NK-92 treated with Interleukin-12 subunit alpha and Interleukin-12 subunit beta, amount 100 ng/mL, for 24 hours (cell line): ENCODE data around the gene HTATSF1.

Experiments
- DNase-seq: peaks from one replicate; lab custom pipeline; 2025; lab: John Stamatoyannopoulos, UW

The HTATSF1 gene, protein sequence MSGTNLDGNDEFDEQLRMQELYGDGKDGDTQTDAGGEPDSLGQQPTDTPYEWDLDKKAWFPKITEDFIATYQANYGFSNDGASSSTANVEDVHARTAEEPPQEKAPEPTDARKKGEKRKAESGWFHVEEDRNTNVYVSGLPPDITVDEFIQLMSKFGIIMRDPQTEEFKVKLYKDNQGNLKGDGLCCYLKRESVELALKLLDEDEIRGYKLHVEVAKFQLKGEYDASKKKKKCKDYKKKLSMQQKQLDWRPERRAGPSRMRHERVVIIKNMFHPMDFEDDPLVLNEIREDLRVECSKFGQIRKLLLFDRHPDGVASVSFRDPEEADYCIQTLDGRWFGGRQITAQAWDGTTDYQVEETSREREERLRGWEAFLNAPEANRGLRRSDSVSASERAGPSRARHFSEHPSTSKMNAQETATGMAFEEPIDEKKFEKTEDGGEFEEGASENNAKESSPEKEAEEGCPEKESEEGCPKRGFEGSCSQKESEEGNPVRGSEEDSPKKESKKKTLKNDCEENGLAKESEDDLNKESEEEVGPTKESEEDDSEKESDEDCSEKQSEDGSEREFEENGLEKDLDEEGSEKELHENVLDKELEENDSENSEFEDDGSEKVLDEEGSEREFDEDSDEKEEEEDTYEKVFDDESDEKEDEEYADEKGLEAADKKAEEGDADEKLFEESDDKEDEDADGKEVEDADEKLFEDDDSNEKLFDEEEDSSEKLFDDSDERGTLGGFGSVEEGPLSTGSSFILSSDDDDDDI

DNA sequence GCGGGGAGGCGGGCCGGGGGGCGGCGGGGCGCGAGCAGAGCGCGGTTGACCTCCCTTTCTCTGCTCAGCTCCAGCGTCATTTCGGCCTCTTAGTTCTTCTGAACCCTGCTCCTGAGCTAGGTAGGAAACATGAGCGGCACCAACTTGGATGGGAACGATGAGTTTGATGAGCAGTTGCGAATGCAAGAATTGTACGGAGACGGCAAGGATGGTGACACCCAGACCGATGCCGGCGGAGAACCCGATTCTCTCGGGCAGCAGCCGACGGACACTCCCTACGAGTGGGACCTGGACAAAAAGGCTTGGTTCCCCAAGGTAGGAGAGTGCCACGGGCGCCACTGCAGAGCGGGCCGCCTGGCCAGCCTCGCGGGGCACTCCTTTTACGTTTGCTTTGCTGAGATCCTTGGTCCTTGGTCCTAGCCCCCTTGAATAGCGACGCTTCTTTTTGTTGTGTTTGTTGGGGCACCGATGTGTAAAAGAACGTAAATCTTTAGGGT is at the start of gene HTATSF1:
TSS of gene HTATSF1 (plus strand) at position 37 of the 497 bp plus-strand sequence. CDS start at position 130, 93 bp downstream.
- DNase-seq, result peak; percentile 46

DNA sequence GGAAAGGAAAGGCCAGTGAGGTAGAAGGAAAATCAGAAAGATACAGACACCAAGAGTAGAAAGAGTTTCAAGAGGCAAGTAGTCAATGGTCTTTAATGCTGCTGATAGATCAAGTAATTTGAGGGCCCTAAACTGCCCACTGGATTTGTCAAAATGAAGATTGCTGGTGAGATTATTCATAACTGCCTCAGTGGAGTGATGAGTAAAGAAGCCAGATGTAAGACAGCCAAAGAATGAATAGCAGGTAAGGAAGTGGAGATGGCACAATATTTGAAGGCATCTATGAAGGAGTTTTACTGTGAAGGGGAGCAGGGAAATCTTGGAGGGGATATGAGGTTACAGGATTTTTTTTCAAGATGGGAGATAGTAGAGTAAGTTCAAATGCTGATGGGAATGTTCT is 49.4 kb upstream of the HTATSF1 start:
- no peak for DNase-seq

DNA sequence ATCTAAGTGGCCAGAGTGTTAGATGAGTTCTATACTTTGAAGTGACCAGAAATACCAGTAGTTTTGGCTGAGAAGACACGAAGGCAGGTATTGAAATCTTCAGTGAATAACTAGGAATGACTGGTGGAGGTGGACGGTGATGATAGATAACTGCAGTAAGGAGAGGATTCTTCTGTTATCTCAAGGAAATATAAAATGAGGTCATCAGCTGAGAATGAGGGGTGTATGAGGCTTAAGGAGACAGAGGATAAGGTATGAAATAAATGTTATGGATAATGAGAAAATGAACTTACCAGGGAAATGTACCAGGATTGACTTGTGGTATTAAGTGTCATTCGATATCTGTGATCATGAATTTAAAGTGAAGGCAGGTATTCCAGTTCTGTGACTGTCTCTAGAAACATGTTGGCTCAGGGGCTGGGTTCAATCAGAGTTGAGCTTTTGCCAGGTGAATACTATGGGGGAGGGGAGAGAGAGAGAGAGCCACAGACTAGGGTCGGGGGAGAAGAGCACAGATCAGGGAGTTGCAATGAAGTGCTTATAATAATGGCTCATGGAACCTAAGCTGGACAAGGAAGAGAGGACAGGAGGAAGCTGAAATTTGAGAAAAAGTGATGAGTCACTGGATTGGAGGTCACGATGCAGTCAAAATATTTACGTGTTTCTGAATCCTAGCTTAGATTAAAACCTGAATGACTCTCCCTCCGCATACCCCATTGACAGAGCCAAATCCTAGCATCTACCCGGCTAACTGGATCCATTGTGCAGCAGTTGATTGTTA is 47.2 kb upstream of the HTATSF1 start:
- DNase-seq, result no peak

DNA sequence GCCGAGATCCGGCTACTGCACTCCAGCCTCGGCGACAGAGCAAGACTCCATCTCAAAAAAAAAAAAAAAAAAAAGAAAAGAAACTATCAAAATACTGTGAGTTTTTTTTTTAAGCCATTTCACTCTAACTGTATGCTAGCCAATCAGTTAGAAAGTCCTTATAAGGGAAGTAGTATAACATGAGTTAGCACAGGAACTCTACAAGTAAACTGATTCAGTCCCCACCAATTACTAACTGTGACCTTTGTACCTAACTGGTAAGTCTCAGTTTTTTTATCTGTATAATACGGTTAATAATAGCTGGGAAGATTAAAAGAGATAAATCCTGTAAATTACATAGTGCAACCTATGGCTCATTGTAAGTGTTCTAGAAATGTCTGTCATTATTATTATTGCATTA is 44.8 kb upstream of the HTATSF1 start:
- DNase-seq, result no peak

DNA sequence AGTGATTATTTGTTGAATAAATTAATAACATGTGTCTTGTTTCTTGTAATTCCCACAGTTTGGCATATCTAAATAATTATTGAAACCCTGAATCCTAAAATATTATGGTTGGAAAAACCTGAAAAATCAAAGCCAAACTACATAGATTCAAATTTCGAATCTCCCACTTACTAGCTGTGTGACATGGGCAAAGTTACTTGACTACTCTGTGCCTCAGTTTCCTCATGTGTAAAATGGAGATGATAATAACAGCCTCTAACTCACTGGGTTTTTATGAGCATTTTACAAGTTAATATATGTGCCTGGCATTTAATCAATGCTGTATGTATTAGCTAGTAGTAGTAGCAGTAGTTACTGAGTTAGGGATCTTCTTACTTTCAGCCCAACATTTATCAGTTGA is 44.3 kb upstream of the HTATSF1 start:
- no peak for DNase-seq

DNA sequence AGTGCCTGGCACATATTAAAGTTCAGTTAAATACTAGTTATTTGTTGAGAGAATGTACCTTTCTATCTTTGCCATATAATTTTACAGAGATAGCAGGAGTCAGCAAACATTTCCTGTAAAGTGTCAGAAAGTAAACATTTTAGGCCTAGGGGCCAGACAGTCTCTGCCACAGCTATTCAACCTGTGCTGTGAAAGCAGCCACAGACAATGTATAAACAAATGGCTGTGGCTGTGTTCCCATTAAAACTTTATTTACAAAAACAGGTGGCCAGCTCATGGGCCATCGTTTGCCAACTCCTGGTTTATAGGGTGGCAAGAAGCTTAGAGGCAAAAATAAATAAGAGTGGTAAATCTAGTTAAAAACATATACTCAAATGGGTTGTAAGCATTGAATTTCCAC is 43.6 kb upstream of the HTATSF1 start:
- no peak for DNase-seq

DNA sequence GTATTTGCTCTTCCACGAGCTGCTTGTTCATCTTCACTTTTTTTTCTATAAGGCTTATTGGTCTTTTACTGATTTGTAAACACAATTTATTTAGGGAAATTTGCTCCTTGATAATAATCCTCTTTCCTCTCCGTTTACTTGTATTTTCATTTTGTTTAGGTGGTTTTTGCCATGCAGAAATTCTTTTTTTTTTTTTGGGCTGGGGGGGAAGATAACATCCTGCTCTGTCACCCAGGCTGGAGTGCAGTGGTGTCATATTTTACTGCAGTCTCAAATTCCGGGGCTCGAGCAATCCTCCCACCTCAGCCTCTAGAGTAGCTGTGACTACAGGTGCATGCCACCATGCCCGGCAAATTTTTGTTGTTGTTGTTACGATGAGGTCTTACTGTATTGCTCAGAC is 41.3 kb upstream of the HTATSF1 start:
- DNase-seq, result no peak

DNA sequence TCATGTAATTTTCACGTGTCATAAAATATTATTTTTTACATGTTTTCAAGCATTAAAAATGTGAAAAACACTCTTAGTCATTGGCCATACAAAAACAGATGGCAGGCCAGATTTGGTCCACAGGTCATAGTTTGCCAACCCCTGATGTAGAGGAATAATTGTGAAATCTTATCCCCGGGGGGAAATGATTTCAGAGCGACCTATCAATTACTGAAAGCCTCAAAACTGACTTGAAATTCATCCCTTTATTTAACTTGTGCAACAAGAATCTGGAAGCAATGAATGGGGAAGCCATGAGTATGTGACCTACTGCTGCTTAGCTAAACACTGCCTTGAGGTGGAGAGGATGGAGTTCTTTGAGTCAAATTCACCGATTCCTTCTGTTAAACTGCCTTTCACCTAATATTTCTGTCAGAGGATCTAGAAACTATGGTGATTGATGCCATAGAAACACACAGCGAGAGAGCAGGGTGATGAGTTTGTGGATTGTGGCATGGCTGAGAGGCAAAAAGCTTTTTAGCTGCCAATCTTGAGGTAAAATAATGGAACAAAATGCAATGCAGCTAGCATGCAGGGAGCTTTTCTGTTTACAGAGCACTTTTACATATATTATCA is 40.0 kb upstream of the HTATSF1 start:
- no peak for DNase-seq

DNA sequence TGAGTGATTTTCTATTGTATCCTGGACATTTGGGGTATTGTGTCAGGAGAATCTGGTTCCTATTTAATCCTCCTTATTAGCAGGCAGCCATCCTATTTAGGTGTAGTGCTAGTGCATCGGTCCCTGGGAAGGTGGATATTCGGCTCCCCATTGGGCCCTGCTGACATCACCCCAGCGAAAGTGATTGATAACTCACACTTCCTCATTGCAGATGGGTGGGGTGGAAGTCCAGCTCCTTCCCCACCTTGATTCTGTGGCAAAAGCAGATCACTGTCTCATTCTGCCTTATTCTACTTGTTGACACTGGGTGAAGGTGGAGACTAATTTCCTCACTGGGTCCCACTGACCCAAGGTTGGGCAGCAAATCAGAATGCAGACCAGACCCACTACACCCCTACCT is 32.8 kb upstream of the HTATSF1 start:
- no peak for DNase-seq

DNA sequence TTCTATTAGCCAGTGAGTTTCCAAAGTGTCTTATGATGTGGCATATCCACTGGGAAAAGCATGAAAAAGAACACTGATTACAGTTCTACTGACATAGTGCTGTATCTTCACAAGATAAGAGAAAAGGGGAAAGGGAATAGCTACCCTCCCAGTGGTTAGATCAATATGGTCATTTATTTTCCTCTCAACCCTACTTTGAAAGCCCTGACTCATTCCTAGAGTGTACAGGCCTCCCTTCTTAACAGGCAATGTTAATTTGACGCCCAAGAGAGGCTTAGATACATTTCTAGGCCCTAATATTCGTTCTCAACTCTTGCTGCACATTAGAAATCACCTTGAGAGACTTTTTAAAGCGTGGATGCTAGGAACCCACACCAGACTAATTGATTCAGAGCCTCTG is 30.1 kb upstream of the HTATSF1 start:
- DNase-seq, result no peak

DNA sequence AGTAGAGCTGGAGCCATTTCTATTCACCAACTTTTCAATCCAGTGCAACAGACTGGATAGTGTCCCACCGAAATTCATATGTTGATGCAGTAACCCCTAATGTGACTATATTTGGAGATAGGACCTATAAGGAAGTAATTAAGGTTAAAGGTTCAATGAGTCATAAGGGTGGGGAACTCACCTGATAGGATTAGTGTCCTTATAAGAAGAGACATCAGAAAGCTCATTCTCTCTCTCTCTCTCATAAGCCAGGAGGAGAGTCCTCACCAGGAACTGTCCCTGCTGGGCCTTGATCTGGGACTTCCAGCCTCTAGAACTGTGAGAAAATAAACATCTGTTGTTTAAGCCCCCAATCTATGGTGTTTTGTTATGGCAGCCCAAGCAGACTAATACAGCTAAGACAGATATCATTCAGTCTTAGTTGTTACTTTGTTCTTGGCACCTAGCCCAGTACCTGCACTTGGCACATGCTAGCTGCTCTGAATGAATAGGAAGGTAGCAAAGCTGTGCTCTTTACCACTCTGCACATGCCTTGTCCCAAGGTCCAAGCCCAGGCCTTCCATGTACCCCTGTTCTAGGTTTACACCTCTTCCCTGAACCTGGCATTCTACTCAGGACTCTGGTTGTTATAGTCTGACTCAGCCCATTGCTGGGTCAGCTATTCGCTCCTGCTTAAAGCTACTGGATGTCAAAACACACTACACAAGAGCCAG is 28.8 kb upstream of the HTATSF1 start:
- no peak for DNase-seq

DNA sequence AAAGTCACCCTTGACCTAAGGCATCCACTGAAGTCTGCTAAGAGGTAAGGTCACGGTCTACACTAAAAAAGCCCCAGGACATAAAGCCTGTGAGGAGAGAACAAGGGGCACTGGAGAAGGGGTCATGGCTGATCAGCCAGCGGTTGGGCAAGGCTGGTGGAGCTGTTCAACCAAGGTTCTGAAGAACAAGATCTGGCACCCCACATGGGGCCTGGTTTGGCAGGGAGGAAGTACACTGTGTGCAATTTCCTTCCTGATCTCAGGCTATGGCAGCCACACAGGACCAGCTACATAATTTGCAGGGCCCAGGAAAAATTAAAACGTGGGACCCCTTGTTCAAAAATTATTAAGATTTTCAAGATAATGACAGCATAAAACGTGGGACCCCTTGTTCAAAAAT is 23.7 kb upstream of the HTATSF1 start:
- no peak for DNase-seq

DNA sequence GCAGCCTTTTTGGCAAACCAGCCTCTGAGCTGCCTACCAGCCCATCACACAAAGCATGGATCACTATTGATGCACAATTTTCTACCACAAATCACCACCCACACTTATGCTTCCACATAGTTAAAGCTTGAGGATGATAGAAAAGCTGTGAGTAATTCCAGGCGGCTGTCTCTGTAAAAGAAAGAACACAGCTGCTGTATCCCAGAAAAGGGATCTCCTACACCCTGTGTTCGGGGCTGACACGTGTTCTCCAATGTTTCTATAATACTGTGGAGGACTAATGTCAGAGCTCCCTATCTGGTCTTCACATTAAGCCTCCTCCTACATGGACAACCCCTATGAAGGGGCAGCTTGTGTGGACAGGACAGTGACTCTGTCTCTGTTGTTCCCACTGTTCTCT is 22.2 kb upstream of the HTATSF1 start:
- no peak for DNase-seq

DNA sequence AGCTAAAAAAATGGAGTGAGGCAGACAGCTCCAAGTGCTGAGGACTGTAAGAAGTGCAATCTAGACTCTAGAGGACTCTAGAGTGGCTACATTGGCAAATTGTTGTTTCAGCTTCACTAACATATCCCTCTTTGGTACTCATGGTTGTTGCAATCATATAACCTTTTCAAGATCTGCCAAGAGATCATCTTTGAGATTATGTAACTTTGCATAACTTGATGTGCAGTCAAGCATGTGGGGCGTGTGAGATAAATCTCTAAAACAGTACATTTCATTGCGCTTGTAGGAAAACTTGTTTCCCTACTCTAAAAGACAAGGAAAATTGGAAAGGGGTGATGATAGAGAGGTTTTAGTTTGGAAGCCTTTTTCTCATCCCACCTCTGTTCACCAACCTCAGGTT is 20.9 kb upstream of the HTATSF1 start:
- no peak for DNase-seq

DNA sequence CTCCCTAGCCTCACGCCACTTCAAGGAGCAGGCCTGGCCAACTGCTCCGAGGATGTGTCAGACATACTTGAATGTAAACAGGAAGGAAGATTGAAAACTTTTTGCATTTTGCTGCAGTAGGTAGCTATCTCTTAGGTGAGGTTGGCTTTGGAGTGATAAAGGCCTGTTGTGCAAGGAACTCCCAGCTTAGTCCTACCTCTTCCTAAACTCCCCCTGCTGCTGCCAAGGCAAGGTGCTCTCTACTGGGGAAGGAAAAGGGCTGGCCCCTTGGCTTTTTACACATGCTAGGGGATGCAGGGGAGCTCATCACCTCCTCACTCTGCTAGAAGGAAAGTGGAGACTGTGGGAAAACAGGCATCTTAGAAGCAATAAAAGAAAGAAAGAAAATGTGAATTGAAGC is 20.4 kb upstream of the HTATSF1 start:
- DNase-seq, result no peak

DNA sequence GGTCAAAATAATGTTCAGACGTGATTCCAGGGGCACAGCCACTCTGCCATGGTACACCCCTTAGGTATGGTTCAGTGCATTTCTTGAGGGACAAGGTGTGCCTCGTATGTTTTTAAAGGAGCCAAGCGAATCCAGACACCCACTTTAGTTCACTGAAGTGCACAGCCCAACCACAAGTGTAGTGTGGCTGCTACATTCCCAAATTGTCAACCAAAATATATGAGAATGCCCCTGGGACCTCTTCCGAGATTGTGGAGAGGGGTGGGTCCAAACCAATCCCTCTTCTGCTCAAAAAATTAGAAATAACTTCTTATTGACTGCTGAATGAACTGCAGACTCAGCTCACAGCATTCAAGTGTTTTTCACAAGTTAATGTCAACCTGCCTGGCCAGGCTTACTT is 17.0 kb upstream of the HTATSF1 start:
- no peak for DNase-seq

DNA sequence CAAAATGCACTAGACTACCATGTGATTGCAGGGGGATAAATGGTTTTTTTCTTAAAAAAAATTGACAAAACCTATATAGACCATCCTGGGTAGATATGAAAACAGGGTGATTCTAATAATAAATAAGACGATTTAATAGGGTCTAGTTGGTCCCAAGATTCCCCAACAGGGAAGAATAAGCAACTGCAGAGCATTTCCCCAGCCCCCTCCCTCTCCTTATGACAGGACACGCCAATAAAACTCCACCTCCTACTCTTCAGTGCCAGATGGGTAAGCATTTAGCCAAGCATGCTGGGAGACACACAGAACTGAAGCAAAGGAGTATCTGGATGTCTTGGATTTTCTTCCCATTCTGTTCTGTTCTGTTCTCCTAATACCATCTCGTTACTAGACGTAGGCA is 9.7 kb upstream of the HTATSF1 start, which contains the start of gene BRS3:
TSS of gene BRS3 (plus strand) at position 301 of the 400 bp plus-strand sequence. CDS start 168 bp downstream, outside the sequence.
- no peak for DNase-seq

DNA sequence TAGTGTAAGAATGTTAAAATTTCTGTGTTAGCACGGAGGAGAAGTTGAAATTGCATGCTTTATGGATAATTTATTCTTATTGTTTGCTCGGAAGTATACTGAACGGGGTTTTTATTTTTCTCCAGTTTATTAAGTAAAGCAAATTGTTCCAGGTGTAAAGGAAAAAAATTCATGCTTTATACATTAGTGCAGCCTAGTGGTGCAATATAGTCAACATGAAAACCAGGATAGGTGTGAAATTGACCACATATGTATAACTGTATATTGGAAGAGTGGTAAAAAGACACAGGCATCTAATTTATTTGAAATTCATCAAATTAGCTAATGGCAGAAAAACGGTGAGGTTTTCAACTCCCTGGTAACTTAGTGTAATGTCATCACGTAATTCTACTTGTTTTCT is 8.7 kb upstream of the HTATSF1 start:
- no peak for DNase-seq

DNA sequence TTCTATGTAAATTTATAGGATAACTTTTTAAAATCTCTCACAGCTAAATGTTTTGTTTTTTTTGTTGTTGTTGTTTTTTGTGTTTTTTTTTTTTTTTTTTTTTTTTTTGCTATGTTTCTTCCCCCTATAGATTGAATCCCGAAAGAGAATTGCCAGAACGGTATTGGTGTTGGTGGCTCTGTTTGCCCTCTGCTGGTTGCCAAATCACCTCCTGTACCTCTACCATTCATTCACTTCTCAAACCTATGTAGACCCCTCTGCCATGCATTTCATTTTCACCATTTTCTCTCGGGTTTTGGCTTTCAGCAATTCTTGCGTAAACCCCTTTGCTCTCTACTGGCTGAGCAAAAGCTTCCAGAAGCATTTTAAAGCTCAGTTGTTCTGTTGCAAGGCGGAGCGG is 5.6 kb upstream of the HTATSF1 start:
- DNase-seq, result no peak

DNA sequence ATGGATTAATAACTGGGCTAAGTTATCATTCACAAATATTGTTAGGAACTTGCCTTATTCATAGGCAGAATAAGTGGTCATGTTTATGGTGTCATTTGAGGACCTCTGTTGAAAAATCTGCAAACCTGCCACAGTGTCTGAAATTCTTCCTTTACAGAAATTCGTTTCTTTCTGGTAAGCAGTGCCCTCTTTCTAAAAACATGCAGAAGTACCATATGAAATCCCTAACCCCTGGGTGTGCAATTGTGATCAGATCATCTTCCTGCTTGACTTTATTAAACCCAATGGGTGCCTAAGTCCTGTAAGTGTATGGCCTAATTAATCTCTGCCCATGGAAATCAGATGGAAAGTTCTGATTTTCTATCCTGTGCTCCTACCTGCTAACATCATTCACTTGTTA is 4.4 kb upstream of the HTATSF1 start:
- DNase-seq, result no peak

DNA sequence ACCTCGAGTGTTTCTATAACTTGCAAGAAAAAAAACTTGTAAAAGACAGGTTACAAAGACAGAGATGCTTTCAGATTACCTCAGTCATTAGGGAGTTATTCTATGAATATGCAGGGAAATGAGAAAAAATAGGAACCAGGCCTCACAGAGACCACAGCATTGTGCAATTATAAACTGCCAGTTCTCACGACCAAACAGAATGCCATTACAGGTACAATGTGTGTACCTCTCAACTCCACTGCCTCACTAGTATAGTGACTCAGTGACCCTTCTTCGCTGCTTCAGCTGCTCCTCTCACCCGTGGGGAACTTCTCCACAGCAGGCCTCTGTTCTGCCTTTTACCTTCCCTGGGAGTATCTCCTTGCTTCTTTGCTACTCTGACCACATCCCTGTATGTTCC is 2.3 kb upstream of the HTATSF1 start:
- no peak for DNase-seq
